Measurements from ENCODE around the gene MED12L. TPM values are rescaled to one million over a fixed set of nuclear protein-coding genes. Genes with fewer than 3 reads are reported as not detected.

The MED12L gene
- total and polyA plus RNA-seq, 7 donors: 0.01 to 2.6 (median 0.17) TPM

GRCh38 chr3:151322511-151322910, 237.0 kb downstream of the MED12L start:
- ATAC-seq: no peak
- H3K4me1 ChIP-seq: no peaks in the 10 kb centered on the region
- intact Hi-C loops (cut with DNase I): no loop called here
- no peak overlapping the region for H3K4me3 ChIP-seq
- no peak for TF ChIP-seq CTCF (IDR thresholded peaks at IDR 0.05)
- no peaks in the 10 kb centered on the region for H3K36me3 ChIP-seq (ENCODE audit: insufficient read depth in 1 of 2, low read depth in 1 of 2)
- H3K9me3 ChIP-seq: no peaks in the 10 kb centered on the region
- no peak overlapping the region for H3K27ac ChIP-seq
- WGBS, 3 donors: 91 to 100% (median 100%) methylated on average over 1 of the region's 1 CpG
- no peaks in the 10 kb centered on the region for H3K27me3 ChIP-seq (ENCODE audit: insufficient read depth in 3 of 3, low read length in 2 of 3)
- DNase-seq: no peak

DNA sequence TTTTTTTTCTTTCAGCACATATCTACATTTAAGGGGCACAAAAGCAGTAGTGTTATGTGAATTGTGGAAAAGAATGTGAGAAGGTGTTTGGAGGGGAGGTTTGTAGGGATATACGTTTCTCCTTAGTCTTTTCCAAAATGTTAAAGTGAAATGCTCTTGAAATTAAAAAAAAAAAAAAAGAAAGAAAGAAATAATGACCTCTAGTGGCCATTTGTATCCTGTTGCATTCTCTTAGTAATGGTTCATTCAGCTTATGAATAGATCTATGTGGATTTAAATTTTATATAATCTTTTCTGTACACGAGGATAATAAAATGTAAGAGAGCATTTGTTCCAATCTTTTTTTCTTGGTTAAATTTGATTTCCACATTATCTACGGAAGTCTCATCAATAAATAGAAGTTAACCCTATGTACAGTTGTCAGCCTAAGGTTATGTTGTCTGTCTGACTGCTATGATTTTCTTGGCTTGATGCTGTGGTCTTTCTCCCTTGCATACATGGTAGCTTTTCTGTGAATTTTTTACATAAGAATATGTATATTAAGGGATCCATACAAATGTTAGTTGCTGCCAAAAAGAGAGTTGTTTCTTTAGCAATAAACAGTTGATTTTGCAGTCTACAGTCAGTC, 242.2 kb downstream of the MED12L start:
- Histone ChIP-seq H3K9me3 (no peaks in the 10 kb centered on the region), H3K27me3 (ENCODE audit: insufficient read depth in 3 of 3, low read length in 2 of 3) (no peaks in the 10 kb centered on the region), H3K4me3 (no peak overlapping the region), H3K27ac (no peak overlapping the region), H3K4me1 (no peaks in the 10 kb centered on the region), H3K36me3 (ENCODE audit: insufficient read depth in 1 of 2, low read depth in 1 of 2) (no peaks in the 10 kb centered on the region)
- peak; percentile 52 for TF ChIP-seq CTCF (IDR thresholded peaks at IDR 0.05)
- intact Hi-C loops (cut with DNase I): loop anchor here in 1 of 2 donors (5.0 kb wide), 1 partner anchor 100 kb away; no protein-coding TSS in a partner anchor
- peak in 1 of 4 donors; percentile 62 for ATAC-seq
- WGBS, 3 donors: 20 to 33% (median 23%) methylated on average over 3 of the region's 3 CpGs
- no peak for DNase-seq

DNA sequence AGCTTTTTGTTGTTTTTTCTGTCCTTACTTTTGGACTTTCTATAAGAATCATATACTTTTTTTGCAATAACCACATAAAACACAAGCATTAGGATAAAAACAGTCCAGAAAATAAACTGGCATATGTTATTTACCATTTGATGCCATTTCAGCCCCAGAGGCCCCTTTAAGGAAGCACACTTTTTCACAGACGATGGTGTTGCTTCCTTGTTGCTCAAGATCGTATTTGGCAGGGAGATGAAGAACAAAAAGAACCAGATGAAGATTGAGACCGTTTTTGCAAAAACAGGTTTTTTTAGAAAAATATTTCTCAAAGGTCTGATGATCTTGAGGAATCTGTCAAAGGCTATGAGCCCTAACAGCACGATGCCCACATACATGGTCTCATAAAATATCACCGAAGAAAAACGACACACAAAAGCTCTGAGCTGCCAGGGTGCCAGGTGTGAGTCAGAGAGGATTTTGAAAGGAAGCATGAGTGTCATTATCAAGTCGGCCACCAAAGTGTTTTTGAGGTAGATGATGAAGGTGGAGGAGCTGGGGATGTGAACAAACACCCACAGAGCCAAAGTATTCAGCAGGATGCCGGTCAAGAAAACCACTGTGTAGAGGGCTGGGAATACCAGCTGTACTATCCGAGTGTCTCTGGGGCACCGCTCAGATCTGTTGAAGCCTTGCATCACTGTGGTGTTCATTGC, 243.0 kb downstream of the MED12L start:
- Histone ChIP-seq H3K27ac (no peak overlapping the region), H3K9me3 (no peaks in the 10 kb centered on the region), H3K36me3 (ENCODE audit: insufficient read depth in 1 of 2, low read depth in 1 of 2) (no peaks in the 10 kb centered on the region), H3K27me3 (ENCODE audit: insufficient read depth in 3 of 3, low read length in 2 of 3) (no peaks in the 10 kb centered on the region), H3K4me1 (no peaks in the 10 kb centered on the region), H3K4me3 (peak overlapping the region; percentile 23)
- TF ChIP-seq CTCF (IDR thresholded peaks at IDR 0.05): no peak
- DNase-seq (no peak), ATAC-seq (peak in 2 of 4 donors; percentile 25 to 30)
- intact Hi-C loops (cut with DNase I): loop anchor here in 1 of 2 donors (5.0 kb wide), 1 partner anchor 101 kb away; no protein-coding TSS in a partner anchor
- WGBS, 3 donors: 56 to 68% (median 61%) methylated on average over 10 of the region's 10 CpGs

GRCh38 chr3:151329363-151329762, 243.9 kb downstream of the MED12L start, which contains the start of gene P2RY13:
Gene P2RY13, minus strand, starts transcription at chr3:151329549. Its CDS starts 21 bp downstream, at chr3:151329528.
- H3K4me1 ChIP-seq: no peaks in the 10 kb centered on the region
- no peaks in the 10 kb centered on the region for H3K9me3 ChIP-seq
- no peak within 1 kb of the TSS for H3K27ac ChIP-seq
- WGBS, 3 donors: 77 to 84% (median 81%) methylated on average over 1 of the region's 1 CpG
- DNase-seq: no peak
- H3K36me3 ChIP-seq (ENCODE audit: insufficient read depth in 1 of 2, low read depth in 1 of 2): no peaks in the 10 kb centered on the region
- no peak for ATAC-seq
- no peaks in the 10 kb centered on the region for H3K27me3 ChIP-seq (ENCODE audit: insufficient read depth in 3 of 3, low read length in 2 of 3)
- TF ChIP-seq CTCF (IDR thresholded peaks at IDR 0.05): no peak
- peak within 1 kb of the TSS; percentile 23 for H3K4me3 ChIP-seq
- intact Hi-C loops (cut with DNase I): loop anchor here in 1 of 2 donors (5.0 kb wide), 1 partner anchor 102 kb away; no protein-coding TSS in a partner anchor
